Tibial artery (tissue), 4 donors: ENCODE results near the gene RNF10.
"Not testable (repeated sequence)": the region's sequence is repeated elsewhere in the genome, so short reads cannot be mapped to it uniquely, and the experiment has no call there.

ENCODE experiments used
- DNase-seq, 2 donors: peaks; one replicate each; pipeline ENCODE4 v3.0.0-alpha.2; 2019
- H3K27ac ChIP-seq, 2 donors: fragments of 200-600 bp; sonication (generic) in 1 of 2; 1 replicate in 1 of 2; 2 replicates in 1 of 2; pipeline ENCODE4 v1.5.1; 2018 to 2019; ENCODE audit warnings: mild to moderate bottlenecking in 1 of 2
- H3K27me3 ChIP-seq, 2 donors: fragments of 200-600 bp; sonication (generic) in 1 of 2; one replicate each; pipeline versions ENCODE4 v1.5.1 to v1.6.0; 2016 to 2019
- H3K36me3 ChIP-seq, 3 donors: fragments of 200-600 bp; sonication (generic) in 2 of 3; one replicate each; pipeline ENCODE4 v1.5.1; 2016 to 2019; ENCODE audit warnings: mild to moderate bottlenecking in 2 of 3
- H3K4me1 ChIP-seq, 4 donors: fragments of 200-600 bp; sonication (generic) in 2 of 4; 1 replicate in 3 of 4; 2 replicates in 1 of 4; pipeline ENCODE4 v1.5.1; 2016 to 2019
- H3K4me3 ChIP-seq, 2 donors: fragments of 200-600 bp; sonication (generic) in 1 of 2; 1 replicate in 1 of 2; 2 replicates in 1 of 2; pipeline ENCODE4 v1.5.1; 2018 to 2019; ENCODE audit warnings: mild to moderate bottlenecking in 2 of 2
- H3K9me3 ChIP-seq, 3 donors: fragments of 200-600 bp; sonication (generic) in 1 of 3; one replicate each; pipeline ENCODE4 v1.5.1; 2016 to 2019
- intact Hi-C: fragments of 100-400 bp; cut with DNase I; formaldehyde crosslinking; loops from one replicate; pipeline ENCODE4 v1.15.0; 2023; ENCODE audit warnings: low total_unique reads
- TF ChIP-seq, protein P1 (sequence below), 2 experiments: fragments of 200-600 bp in 1 of 2; fragments of 450-650 bp in 1 of 2; IDR thresholded peaks; one replicate each; pipeline ENCODE4 v1.5.1; 2017 to 2019; ENCODE audit warnings: antibody characterized with exemption in 2 of 2, mild to moderate bottlenecking in 1 of 2, moderate library complexity in 1 of 2

The RNF10 gene

DNA sequence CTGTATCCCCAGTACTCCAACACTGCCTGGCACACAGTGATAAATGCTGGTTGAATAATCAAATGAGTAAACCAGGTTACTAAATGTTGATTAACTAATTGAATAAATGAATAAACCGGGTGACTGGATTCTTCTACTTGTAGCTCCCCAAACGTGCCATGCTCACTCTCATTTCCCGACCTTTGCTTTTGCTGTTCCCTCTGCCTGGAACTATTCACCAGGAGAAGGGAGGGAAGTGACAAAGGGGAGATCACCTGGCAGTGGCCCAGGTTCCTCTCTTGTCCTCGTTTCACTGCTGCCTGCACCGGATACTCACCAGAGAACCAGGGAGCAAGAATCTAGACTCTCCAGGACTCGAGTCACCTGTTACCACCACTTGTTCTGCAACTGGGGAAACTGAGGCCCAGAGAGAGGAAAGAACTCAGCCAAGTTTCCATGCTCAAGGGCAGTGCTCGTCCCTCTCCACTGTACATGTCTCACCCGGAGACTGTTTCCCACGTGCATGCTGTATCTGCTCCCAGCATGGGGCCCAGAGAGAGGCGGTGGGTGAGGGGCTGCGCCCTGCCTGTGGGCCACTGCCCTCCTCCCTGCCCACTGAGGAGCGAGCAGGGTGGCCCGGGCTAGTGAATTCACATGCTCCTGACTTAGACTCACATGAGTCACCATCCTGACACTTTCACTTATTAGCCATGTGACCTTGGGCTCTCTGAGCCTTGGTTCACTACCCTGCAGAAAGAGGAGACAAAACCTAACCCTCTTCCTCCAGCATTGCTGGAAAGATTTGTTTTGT, 64.7 kb downstream of the RNF10 start:
- TF ChIP-seq, protein P1, sequence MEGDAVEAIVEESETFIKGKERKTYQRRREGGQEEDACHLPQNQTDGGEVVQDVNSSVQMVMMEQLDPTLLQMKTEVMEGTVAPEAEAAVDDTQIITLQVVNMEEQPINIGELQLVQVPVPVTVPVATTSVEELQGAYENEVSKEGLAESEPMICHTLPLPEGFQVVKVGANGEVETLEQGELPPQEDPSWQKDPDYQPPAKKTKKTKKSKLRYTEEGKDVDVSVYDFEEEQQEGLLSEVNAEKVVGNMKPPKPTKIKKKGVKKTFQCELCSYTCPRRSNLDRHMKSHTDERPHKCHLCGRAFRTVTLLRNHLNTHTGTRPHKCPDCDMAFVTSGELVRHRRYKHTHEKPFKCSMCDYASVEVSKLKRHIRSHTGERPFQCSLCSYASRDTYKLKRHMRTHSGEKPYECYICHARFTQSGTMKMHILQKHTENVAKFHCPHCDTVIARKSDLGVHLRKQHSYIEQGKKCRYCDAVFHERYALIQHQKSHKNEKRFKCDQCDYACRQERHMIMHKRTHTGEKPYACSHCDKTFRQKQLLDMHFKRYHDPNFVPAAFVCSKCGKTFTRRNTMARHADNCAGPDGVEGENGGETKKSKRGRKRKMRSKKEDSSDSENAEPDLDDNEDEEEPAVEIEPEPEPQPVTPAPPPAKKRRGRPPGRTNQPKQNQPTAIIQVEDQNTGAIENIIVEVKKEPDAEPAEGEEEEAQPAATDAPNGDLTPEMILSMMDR (IDR thresholded peaks at IDR 0.05) = no peak
- H3K27me3 ChIP-seq = peaks cover 0 to 30% of the 10 kb centered on the region in 2 donors
- no peak for DNase-seq
- H3K9me3 ChIP-seq = no peaks in the 10 kb centered on the region
- H3K4me3 ChIP-seq = no peak overlapping the region
- intact Hi-C loops = no loop called here
- H3K27ac ChIP-seq = no peak overlapping the region
- H3K36me3 ChIP-seq = no peaks in the 10 kb centered on the region
- H3K4me1 ChIP-seq = no peaks in the 10 kb centered on the region

DNA sequence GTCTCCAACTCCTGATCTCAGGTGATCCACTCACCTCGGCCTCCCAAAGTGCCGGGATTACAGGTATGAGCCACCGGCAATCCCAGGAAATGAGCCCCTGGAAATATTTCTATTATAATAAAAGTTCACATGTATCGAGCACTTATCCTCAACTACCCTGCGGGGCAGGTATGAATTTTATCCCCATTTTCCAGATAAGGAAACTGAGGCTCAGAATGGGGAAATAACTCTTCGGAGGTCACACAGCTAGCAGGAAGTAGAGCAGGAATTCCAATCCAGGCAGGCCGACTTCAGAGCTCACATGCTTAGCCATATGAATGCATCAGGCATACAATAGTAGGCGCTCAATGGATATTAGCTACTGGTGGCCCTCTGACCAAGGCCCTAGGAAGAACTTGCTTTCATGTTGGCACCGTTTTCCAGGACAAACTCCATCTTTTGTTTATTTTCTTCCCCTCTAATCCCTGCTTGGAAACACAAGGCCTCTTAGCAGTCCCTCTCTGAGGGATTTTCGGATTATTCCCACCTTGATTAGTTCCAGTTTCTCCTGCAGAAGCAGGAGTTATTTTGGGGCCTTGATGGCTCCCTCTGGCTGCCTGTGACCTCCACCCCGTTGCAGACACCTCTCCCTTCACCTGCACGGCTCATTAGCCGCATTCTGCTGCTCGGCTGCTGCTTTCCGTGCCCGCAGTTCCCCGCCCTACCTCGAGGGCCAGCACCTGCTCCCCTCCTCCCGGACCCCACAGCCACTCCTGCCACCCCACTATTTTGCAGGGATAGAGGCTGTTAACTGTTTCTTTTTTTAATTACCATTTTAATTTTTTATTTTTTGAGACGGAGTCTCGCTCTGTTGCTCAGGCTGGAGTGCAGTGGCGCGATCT, 65.8 kb downstream of the RNF10 start:
- H3K9me3 ChIP-seq = no peaks in the 10 kb centered on the region
- no peaks in the 10 kb centered on the region for H3K36me3 ChIP-seq
- TF ChIP-seq, protein P1 (IDR thresholded peaks at IDR 0.05) = no peak
- no peaks in the 10 kb centered on the region for H3K4me1 ChIP-seq
- H3K4me3 ChIP-seq = no peak overlapping the region
- H3K27ac ChIP-seq = no peak overlapping the region
- no peak for DNase-seq
- peaks cover 0 to 30% of the 10 kb centered on the region in 2 donors for H3K27me3 ChIP-seq
- intact Hi-C loops = no loop called here

DNA sequence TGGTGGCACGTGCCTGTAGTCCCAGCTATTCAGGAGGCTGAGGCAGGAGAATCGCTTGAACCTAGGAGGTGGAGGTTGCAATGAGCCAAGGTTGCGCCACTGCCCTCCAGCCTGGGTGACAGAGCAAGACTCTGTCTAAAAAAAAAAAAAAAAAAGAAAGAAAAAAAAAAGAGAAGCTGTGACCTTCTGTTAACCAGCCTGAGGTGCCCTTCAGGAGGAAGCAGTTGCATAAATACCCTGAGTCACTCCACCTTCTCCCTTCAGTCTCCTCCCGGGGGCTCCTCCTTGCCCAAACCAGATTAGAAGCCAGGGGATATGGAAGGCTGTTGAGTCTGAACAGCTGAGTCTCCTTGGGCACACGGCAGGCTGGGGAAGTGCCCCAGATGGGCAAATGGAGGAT, 68.3 kb downstream of the RNF10 start:
- H3K4me3 ChIP-seq, H3K9me3 ChIP-seq, H3K27ac ChIP-seq, H3K36me3 ChIP-seq, intact Hi-C loops, DNase-seq, H3K4me1 ChIP-seq: not testable (repeated sequence)
- H3K27me3 ChIP-seq = peaks cover 0 to 24% of the 10 kb centered on the region in 2 donors

DNA sequence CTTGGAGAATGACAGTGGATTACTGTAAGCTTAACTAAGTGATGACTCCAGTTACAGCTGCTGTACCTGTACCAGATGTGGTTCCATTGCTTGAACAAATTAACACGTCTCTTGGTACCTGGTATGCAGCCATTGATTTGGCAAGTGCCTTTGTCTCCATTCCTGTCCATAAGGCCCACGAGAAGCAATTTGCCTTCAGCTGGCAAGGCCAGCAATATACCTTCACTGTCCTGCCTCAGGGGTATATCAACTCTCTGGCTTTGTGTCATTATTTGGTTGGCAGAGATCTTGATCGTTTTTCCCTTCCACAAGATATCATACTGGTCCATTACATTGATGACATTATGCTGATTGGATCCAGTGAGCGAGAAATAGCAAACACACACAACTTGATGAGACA, 76.4 kb downstream of the RNF10 start:
- Histone ChIP-seq H3K27ac (no peak overlapping the region), H3K27me3 (no peaks in the 10 kb centered on the region), H3K4me1 (no peaks in the 10 kb centered on the region), H3K4me3 (no peak overlapping the region), H3K9me3 (no peaks in the 10 kb centered on the region), H3K36me3 (no peaks in the 10 kb centered on the region)
- no peak for DNase-seq
- TF ChIP-seq, protein P1 (IDR thresholded peaks at IDR 0.05) = no peak
- intact Hi-C loops = no loop called here

DNA sequence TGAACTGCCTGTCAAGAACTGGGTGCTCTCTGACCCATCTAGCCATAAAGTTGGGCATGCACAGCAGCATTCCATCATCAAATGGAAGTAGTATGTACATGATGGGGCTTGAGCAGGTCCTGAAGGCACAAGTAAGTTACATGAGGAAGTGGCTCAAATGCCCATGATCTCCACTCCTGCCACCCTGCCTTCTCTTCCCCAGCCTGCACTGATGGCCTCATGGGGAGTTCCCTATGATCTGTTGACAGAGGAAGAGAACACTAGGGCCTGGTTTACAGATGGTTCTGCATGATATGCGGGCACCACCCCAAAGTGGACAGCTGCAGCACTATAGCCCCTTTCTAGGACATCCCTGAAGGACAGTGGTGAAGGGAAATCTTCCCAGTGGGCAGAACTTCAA, 77.4 kb downstream of the RNF10 start:
- intact Hi-C loops, H3K27ac ChIP-seq, H3K27me3 ChIP-seq, H3K36me3 ChIP-seq, H3K4me3 ChIP-seq, DNase-seq, H3K4me1 ChIP-seq, H3K9me3 ChIP-seq: not testable (repeated sequence)

DNA sequence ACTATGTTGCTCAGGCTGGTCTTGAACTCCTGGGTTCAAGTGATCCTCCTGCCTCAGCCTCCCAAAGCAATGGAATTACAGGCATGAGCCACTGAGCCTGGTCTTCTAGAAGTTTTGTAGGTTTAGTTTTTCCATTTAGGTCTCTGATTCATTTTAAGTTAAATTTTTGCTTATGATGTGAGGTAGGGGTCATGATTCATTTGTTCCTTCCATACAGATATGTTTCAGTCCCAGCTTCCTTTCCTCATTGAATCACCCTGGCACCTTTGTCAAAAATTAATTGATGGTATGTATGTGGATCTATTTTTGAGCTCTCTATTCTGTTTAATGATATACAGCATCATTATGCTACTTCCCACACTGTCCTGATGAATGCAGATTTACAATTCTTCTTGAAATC, 80.7 kb downstream of the RNF10 start:
- H3K4me3 ChIP-seq = no peak overlapping the region
- H3K9me3 ChIP-seq = no peaks in the 10 kb centered on the region
- no peaks in the 10 kb centered on the region for H3K4me1 ChIP-seq
- peaks cover 0 to 24% of the 10 kb centered on the region in 2 donors for H3K27me3 ChIP-seq
- TF ChIP-seq, protein P1 (IDR thresholded peaks at IDR 0.05) = no peak
- no peak overlapping the region for H3K27ac ChIP-seq
- no peaks in the 10 kb centered on the region for H3K36me3 ChIP-seq
- no peak for DNase-seq
- intact Hi-C loops = no loop called here

DNA sequence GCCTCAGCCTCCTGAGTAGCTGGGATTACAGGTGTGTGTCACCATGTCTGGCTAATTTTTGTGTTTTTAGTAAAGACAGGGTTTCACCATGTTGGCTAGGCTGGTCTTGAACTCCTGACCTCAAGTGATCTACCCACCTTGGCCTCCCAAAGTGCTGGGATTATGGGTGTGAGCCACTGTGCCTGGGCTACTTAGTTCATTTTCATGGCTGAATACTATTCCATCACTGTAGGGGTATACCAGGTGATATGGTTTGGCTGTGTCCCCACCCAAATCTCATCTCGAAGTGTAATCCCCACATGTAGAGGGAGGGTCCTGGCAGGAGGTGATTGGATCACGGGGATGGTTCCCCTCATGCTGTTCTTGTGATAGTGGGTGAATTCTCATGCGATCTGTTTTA, 83.0 kb downstream of the RNF10 start:
- peaks cover 0 to 42% of the 10 kb centered on the region in 2 donors for H3K27me3 ChIP-seq

DNA sequence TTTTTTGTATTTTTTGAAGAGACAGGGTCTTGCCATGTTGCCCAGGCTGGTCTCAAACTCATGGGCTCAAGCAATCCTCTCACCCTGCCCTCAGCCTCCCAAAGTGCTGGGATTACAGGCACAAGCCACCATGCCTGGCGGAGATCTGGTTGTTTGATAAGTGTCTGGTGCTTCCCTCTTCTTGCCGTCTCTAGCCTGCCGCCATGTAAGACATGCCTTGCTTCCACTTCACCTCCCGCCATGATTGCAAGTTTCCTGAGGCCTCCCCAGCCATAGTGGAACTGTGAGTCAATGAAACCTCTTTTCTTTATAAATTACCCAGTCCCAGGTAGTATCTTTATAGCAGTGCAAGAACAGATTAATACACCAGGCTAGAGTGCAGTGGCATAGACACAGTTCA, 83.6 kb downstream of the RNF10 start:
- H3K27ac ChIP-seq, DNase-seq, H3K36me3 ChIP-seq, intact Hi-C loops, H3K4me3 ChIP-seq, H3K4me1 ChIP-seq, H3K9me3 ChIP-seq: not testable (repeated sequence)
- H3K27me3 ChIP-seq = peaks cover 0 to 42% of the 10 kb centered on the region in 2 donors

More for the DNA sequence above, 83.0 kb downstream of the RNF10 start:
- intact Hi-C loops, H3K9me3 ChIP-seq, H3K4me3 ChIP-seq, DNase-seq, H3K27ac ChIP-seq, H3K4me1 ChIP-seq, H3K36me3 ChIP-seq: not testable (repeated sequence)
